IPS-18a (cell line): ENCODE measurements around the gene SEC61B.

ENCODE experiments used
- H3K27ac ChIP-seq: one replicate; pipeline ENCODE4 v1.5.1; 2013; ENCODE audit warnings: low read length
- H3K27me3 ChIP-seq: one replicate; pipeline ENCODE4 v1.6.1; 2013; ENCODE audit warnings: mild to moderate bottlenecking, low read length; ENCODE audit not compliant: control insufficient read depth, insufficient read depth
- H3K36me3 ChIP-seq: one replicate; pipeline ENCODE4 v1.6.1; 2013; ENCODE audit warnings: low read depth, low read length; ENCODE audit not compliant: control insufficient read depth
- H3K4me1 ChIP-seq: one replicate; pipeline ENCODE4 v1.6.1; 2013; ENCODE audit warnings: low read depth, low read length; ENCODE audit not compliant: control insufficient read depth
- H3K4me3 ChIP-seq: one replicate; pipeline ENCODE4 v1.5.1; 2013; ENCODE audit warnings: low read length
- H3K9ac ChIP-seq: one replicate; pipeline ENCODE4 v1.6.1; 2013; ENCODE audit warnings: mild to moderate bottlenecking, low read length, moderate library complexity
- H3K9me3 ChIP-seq: one replicate; pipeline ENCODE4 v1.6.1; 2013; ENCODE audit warnings: low read depth, low read length; ENCODE audit not compliant: control insufficient read depth

SEC61B gene

DNA sequence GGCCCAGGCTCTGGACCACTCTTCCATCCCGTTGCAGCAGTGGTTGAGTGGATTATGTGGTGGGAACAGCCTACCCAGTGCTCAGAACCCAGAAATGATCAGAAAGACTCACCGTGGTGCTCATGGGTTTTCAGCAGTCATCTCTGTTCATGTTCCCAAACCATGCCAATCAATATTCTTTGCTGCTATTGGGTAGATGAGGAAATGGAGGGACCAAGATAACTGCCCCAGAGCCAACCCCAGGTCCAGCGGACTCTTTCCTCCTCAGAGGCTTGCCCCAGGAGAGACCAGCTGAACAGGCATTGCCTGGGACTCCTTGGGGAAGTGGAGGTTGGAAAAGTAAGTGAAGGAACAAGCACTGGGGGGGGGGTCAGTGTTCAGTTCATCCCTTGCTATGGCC lies 38.5 kb upstream of the SEC61B start:
- Histone ChIP-seq H3K9me3 (no peaks in the 10 kb centered on the region), H3K4me1 (peaks cover 7% of the 10 kb centered on the region), H3K36me3 (no peaks in the 10 kb centered on the region), H3K27me3 (no peaks in the 10 kb centered on the region), H3K4me3 (no peak overlapping the region), H3K9ac (no peak overlapping the region), H3K27ac (no peak overlapping the region)

DNA sequence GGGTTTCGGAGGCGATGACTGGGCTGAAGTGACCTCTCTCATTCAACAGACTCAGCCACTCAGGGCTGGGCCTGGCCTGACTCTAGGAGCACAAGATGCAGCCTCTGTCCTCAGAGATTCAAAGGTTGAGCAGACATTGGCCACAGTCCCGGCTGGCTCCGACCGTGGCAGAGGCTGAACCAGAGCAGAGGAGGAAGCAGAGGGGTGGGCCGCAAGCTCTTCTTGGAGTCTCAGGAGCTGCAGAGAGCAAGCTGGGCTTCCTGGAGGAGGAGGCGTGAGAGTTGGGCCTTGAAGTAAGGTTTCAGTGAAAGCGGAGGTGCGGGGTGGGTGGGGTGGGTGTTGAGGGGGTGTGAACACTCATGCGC lies 38.0 kb upstream of the SEC61B start:
- H3K36me3 ChIP-seq = no peaks in the 10 kb centered on the region
- H3K9me3 ChIP-seq = no peaks in the 10 kb centered on the region
- peaks cover 7% of the 10 kb centered on the region for H3K4me1 ChIP-seq
- no peaks in the 10 kb centered on the region for H3K27me3 ChIP-seq
- no peak overlapping the region for H3K4me3 ChIP-seq
- no peak overlapping the region for H3K9ac ChIP-seq
- no peak overlapping the region for H3K27ac ChIP-seq

GRCh38 chr9:99184475-99185347 lies 37.4 kb upstream of the SEC61B start:
- no peaks in the 10 kb centered on the region for H3K36me3 ChIP-seq
- H3K4me3 ChIP-seq = no peak overlapping the region
- no peak overlapping the region for H3K9ac ChIP-seq
- H3K9me3 ChIP-seq = no peaks in the 10 kb centered on the region
- H3K27me3 ChIP-seq = no peaks in the 10 kb centered on the region
- H3K4me1 ChIP-seq = peaks cover 7% of the 10 kb centered on the region
- H3K27ac ChIP-seq = no peak overlapping the region

GRCh38 chr9:99185348-99185632 lies 36.8 kb upstream of the SEC61B start:
- no peak overlapping the region for H3K27ac ChIP-seq
- H3K4me3 ChIP-seq = no peak overlapping the region

DNA sequence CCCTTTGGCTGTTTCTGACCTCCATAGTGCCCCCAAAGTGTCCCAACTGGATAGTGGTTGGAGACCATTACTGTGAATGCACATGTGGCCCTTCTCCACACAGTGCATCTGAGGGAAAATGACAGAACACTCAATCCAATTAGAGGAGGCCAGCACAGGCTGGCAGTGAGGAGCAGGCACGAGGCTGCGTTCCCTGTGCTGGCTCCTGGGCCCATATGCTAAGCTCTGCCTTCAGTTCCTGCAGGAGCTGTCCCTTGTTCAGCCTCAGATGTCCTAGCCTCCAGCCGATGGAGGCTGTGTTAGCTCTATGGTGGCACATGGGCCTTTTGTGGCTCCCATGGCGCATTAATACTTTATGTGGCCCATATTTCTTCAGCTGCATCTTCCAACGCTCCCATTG lies 36.1 kb upstream of the SEC61B start:
- no peak overlapping the region for H3K4me3 ChIP-seq
- no peak overlapping the region for H3K9ac ChIP-seq
- H3K36me3 ChIP-seq = no peaks in the 10 kb centered on the region
- H3K4me1 ChIP-seq = peaks cover 7% of the 10 kb centered on the region
- H3K27me3 ChIP-seq = no peaks in the 10 kb centered on the region
- no peaks in the 10 kb centered on the region for H3K9me3 ChIP-seq
- H3K27ac ChIP-seq = no peak overlapping the region

More at GRCh38 chr9:99185348-99185632, 36.8 kb upstream of the SEC61B start:
- Histone ChIP-seq H3K4me1 (peaks cover 7% of the 10 kb centered on the region), H3K36me3 (no peaks in the 10 kb centered on the region), H3K27me3 (no peaks in the 10 kb centered on the region), H3K9ac (no peak overlapping the region), H3K9me3 (no peaks in the 10 kb centered on the region)

DNA sequence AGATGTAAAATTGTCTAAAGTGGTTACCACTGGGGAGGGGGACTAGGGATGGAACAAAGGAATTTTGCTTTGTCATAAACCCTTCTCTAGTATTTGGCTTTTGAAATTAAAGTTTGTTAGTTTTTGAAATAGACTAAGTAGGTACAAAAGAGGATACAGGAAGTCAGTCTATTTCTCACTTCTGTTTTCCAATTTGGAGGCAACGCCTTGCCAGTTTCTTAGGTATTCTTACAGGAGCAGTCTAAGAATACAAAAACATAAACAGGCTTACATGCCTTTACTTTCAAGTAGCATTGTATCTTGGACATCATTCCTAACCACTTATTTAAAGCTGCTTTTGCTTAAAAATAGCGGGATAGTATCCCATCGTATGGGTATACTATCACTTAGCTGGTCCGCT lies 34.8 kb upstream of the SEC61B start:
- no peak overlapping the region for H3K27ac ChIP-seq
- H3K36me3 ChIP-seq = no peaks in the 10 kb centered on the region
- H3K4me3 ChIP-seq = no peak overlapping the region
- H3K9ac ChIP-seq = no peak overlapping the region
- peaks cover 3% of the 10 kb centered on the region for H3K4me1 ChIP-seq
- H3K27me3 ChIP-seq = no peaks in the 10 kb centered on the region
- H3K9me3 ChIP-seq = no peaks in the 10 kb centered on the region

- Histone ChIP-seq H3K36me3 (no peaks in the 10 kb centered on the region), H3K4me3 (no peak overlapping the region), H3K9me3 (no peaks in the 10 kb centered on the region), H3K27ac (no peak overlapping the region), H3K27me3 (no peaks in the 10 kb centered on the region), H3K9ac (no peak overlapping the region), H3K4me1 (peaks cover 3% of the 10 kb centered on the region)
These were observed 32.9 kb upstream of the SEC61B start for GRCh38 chr9:99189186-99189585.

DNA sequence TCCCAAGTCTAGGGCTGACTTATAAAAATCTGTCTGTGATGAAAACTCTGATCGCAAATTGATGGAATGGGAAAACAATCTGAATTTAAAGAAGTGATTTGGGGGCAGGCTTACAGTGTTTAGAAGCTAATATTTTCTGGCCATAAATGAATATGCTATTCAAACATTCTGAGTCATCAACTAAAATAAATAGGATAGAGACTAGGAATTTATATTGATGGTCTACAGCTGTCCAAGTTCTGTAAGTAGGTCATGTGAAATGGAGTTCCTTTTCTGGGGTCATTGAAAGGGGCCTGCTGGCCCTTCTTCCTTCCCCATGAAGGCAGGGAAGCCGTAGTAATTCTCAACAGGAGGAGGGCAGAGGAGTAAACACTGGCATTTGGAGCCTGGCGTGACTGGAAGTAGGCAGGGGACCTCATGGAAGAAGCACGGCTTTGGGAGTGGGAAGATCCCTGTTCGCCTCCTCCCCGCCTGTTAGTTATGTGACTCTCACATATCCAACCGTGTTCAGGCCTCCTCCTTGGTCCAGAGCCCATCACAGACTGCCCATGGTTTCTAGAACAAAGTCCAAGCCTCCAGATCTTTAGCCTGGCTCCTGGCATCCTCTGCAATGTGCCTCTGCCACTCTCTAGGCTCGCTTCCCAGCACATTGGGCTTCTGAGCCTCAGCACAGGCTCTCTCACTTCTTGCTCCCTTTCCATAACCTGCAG lies 32.0 kb upstream of the SEC61B start:
- Histone ChIP-seq H3K4me1 (peaks cover 3% of the 10 kb centered on the region), H3K4me3 (no peak overlapping the region), H3K27ac (no peak overlapping the region), H3K27me3 (no peaks in the 10 kb centered on the region), H3K9ac (no peak overlapping the region), H3K9me3 (no peaks in the 10 kb centered on the region), H3K36me3 (no peaks in the 10 kb centered on the region)

DNA sequence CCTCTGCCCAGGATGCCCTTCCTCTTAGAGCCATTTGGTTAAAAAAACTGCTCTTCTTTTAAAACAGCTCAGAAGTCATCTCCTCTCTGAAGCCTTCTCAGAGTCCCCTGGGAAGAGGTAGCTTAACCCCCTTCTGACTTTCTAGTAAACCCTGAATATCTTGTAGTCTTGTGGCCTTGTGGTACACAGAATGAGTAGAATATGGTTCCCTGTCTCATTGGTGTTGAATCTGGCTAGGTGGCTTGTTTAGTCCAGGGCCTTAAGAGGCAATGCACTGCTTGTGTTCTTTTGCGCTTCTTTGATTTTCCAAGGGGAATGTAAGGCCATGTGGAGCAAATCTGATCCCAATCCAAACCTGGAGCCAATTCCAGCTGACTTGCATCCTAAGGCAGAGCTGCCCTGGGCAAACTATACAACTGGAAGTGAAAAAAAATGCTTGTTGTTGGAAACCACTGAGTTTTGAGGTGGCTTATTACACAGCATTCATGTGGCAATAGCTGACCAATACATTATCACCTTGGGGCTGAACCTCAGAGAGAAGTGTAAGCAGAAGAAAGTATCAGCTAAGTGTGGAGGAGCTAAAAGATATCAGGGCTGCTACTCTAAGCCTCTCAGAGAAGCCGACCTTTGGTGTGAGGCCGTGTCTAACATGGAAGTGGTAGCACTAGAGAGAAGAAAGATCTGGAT lies 31.3 kb upstream of the SEC61B start:
- Histone ChIP-seq H3K9ac (no peak overlapping the region), H3K27me3 (no peaks in the 10 kb centered on the region), H3K9me3 (no peaks in the 10 kb centered on the region), H3K36me3 (no peaks in the 10 kb centered on the region), H3K4me1 (peaks cover 3% of the 10 kb centered on the region), H3K27ac (no peak overlapping the region), H3K4me3 (no peak overlapping the region)

DNA sequence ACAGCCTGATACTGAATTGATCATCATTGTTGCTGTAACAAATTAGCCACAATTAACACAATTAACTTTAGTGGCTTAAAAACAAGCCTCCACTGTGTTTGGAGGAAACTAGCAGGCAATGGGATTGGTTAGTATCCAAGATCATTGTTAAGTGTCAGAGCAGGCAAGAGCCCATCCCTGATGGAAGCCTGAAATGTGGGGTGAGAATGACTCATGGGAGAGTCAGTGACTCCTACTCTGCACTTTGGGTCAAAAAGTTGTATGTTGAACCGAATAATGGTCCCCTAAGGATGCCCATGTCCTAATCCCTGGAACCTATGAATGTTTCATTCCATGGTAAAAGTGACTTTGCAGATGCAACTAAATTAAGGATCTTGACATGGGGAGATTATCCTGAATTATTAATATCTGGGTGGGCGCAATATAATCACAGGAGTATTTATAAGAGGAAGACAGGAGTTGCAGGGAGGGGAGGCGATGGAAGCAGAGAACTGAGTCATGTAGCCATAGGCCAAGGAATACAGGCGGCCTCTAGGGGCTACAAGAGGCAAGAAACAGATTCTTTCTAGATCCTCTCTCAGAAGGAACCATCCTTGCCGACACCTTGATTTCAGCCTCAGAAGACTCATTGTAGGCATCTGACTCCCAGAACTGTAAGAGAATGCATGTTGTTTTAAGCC lies 29.2 kb upstream of the SEC61B start:
- H3K9me3 ChIP-seq = no peaks in the 10 kb centered on the region
- no peaks in the 10 kb centered on the region for H3K36me3 ChIP-seq
- no peak overlapping the region for H3K4me3 ChIP-seq
- H3K4me1 ChIP-seq = no peaks in the 10 kb centered on the region
- H3K27ac ChIP-seq = no peak overlapping the region
- no peaks in the 10 kb centered on the region for H3K27me3 ChIP-seq
- no peak overlapping the region for H3K9ac ChIP-seq

DNA sequence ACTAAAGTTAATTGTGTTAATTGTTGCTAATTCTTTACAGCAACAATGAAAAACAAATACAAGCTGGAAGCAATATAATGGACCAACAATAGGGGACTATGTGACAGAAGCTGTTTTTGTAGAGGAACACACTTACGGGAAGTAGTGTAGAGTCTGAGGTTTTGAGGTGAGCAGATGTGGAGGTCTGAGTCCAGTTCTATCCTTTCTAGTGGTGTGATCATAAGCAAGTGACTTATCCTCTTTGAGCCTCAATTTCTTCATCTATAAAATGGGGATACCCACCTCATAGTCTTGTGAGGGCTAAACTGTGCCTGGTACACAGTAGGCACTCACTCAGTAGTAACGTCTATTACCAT lies 28.6 kb upstream of the SEC61B start:
- no peak overlapping the region for H3K9ac ChIP-seq
- no peaks in the 10 kb centered on the region for H3K9me3 ChIP-seq
- H3K27ac ChIP-seq = no peak overlapping the region
- no peaks in the 10 kb centered on the region for H3K27me3 ChIP-seq
- no peak overlapping the region for H3K4me3 ChIP-seq
- no peaks in the 10 kb centered on the region for H3K4me1 ChIP-seq
- H3K36me3 ChIP-seq = no peaks in the 10 kb centered on the region
